NCI-H128 (cell line): ENCODE data around the gene PTPN5.
A peak's percentile ranks its signal among the peaks of the same experiment; 100 is the strongest.
"Not testable (repeated sequence)": the region's sequence is repeated elsewhere in the genome, so short reads cannot be mapped to it uniquely, and the experiment has no call there.

Experiments used
- DNase-seq: peaks from one replicate; lab custom pipeline; 2025; ENCODE audit not compliant: unreplicated experiment; lab: John Stamatoyannopoulos, UW

Gene PTPN5

GRCh38 chr11:18791207-18791968 is at the start of gene PTPN5:
PTPN5 (minus strand) TSS chr11:18791798; CDS start chr11:18771958, 19,840 bp downstream.
- DNase-seq, result no peak

- DNase-seq, result no peak
Observed at GRCh38 chr11:18836417-18836816, 44.8 kb upstream of the PTPN5 start.

GRCh38 chr11:18834754-18835466 is 43.3 kb upstream of the PTPN5 start:
- no peak for DNase-seq

- DNase-seq, result not testable (repeated sequence)
Observed at GRCh38 chr11:18820160-18820559, 28.6 kb upstream of the PTPN5 start.

- DNase-seq, result no peak
Observed at GRCh38 chr11:18804199-18804999, 12.8 kb upstream of the PTPN5 start.

- peak; percentile 40 for DNase-seq
Observed at GRCh38 chr11:18802381-18803257, 11.0 kb upstream of the PTPN5 start.

- DNase-seq, result no peak
Observed at GRCh38 chr11:18798799-18799469, 7.3 kb upstream of the PTPN5 start.

- no peak for DNase-seq
Observed at GRCh38 chr11:18794956-18795355, 3.4 kb upstream of the PTPN5 start.

- DNase-seq, result no peak
Observed at GRCh38 chr11:18792827-18793226, 1.2 kb upstream of the PTPN5 start.

GRCh38 chr11:18791969-18792628 is 501 bp upstream of the PTPN5 start:
- DNase-seq, result no peak

- DNase-seq, result no peak
Observed at GRCh38 chr11:18790883-18791206, 753 bp downstream of the PTPN5 start.

- DNase-seq, result no peak
Observed at GRCh38 chr11:18789942-18790341, 1.7 kb downstream of the PTPN5 start.

- no peak for DNase-seq
Observed at GRCh38 chr11:18785411-18785810, 6.2 kb downstream of the PTPN5 start.

- no peak for DNase-seq
Observed at GRCh38 chr11:18780896-18781295, 10.7 kb downstream of the PTPN5 start.

GRCh38 chr11:18780329-18780728 is 11.3 kb downstream of the PTPN5 start:
- no peak for DNase-seq

- no peak for DNase-seq
Observed at GRCh38 chr11:18778468-18778867, 13.1 kb downstream of the PTPN5 start.

GRCh38 chr11:18776324-18776723 is 15.3 kb downstream of the PTPN5 start:
- DNase-seq, result no peak

- peak; percentile 5 for DNase-seq
Observed at GRCh38 chr11:18775492-18776292, 15.9 kb downstream of the PTPN5 start.

- no peak for DNase-seq
Observed at GRCh38 chr11:18774801-18775200, 16.8 kb downstream of the PTPN5 start.
